GM23338 (cell line): ENCODE results near the gene CATSPERZ. TPM values are rescaled to one million over a fixed set of nuclear protein-coding genes. Genes with fewer than 3 reads are reported as not detected.

Experiments
- ATAC-seq: fragments of 200-7000 bp; cut with Tn5 transposase; 3 replicates; pipeline ENCODE4 v1.9.1; 2020
- DNase-seq: peaks from one replicate; pipeline ENCODE4 v3.0.0-alpha.2; 2015; ENCODE audit warnings: low spot score
- H2AFZ ChIP-seq: fragments of 200-600 bp; sonication (generic); 2 replicates; pipeline ENCODE4 v1.8.0; 2016; ENCODE audit warnings: antibody characterized with exemption, mild to moderate bottlenecking, moderate library complexity
- H3F3A ChIP-seq: fragments of 200-600 bp; sonication (generic); replicated peaks from 2 replicates; pipeline ENCODE4 v1.8.0; 2017; ENCODE audit warnings: antibody characterized with exemption, mixed run types, low read depth
- H3K27ac ChIP-seq: fragments of 200-600 bp; sonication (generic); 2 replicates; pipeline ENCODE4 v1.6.1; 2016; ENCODE audit warnings: low read depth
- H3K27me3 ChIP-seq: fragments of 200-600 bp; sonication (generic); 2 replicates; pipeline ENCODE4 v1.8.0; 2016; ENCODE audit warnings: mild to moderate bottlenecking, mixed run types, moderate library complexity; ENCODE audit not compliant: insufficient read depth
- H3K36me3 ChIP-seq: fragments of 200-600 bp; sonication (generic); 2 replicates; pipeline ENCODE4 v1.8.0; 2016; ENCODE audit warnings: mild to moderate bottlenecking; ENCODE audit not compliant: insufficient read depth
- H3K4me1 ChIP-seq: fragments of 200-600 bp; sonication (generic); 2 replicates; pipeline ENCODE4 v1.8.0; 2016; ENCODE audit warnings: mild to moderate bottlenecking, moderate library complexity; ENCODE audit not compliant: insufficient read depth
- H3K4me2 ChIP-seq: fragments of 200-600 bp; sonication (generic); 2 replicates; pipeline ENCODE4 v1.7.1; 2017; ENCODE audit warnings: mixed run types
- H3K4me3 ChIP-seq: fragments of 200-600 bp; sonication (generic); 2 replicates; pipeline ENCODE4 v1.6.1; 2016; ENCODE audit warnings: mixed run types
- H3K79me2 ChIP-seq: fragments of 200-600 bp; sonication (generic); replicated peaks from 2 replicates; pipeline ENCODE4 v1.8.0; 2017; ENCODE audit warnings: mild to moderate bottlenecking; ENCODE audit not compliant: insufficient read depth
- H3K9me2 ChIP-seq: fragments of 200-600 bp; sonication (generic); 2 replicates; pipeline ENCODE4 v1.8.0; 2017; ENCODE audit not compliant: insufficient read depth
- H4K20me1 ChIP-seq: fragments of 200-600 bp; sonication (generic); replicated peaks from 2 replicates; pipeline ENCODE4 v1.8.0; 2017; ENCODE audit warnings: mild to moderate bottlenecking; ENCODE audit not compliant: insufficient read depth
- H3K27ac Mint-ChIP-seq: 2 replicates; pipeline ENCODE4 v1.8.0; 2020; ENCODE audit warnings: inconsistent platforms, mild to moderate bottlenecking, moderate library complexity, mixed read lengths
- H3K27me3 Mint-ChIP-seq: 3 replicates; pipeline ENCODE4 v1.8.0; 2022; ENCODE audit warnings: low read depth, mild to moderate bottlenecking, moderate library complexity, mixed read lengths, inconsistent platforms; ENCODE audit not compliant: insufficient read depth, poor library complexity
- H3K36me3 Mint-ChIP-seq: 3 replicates; pipeline ENCODE4 v1.8.0; 2021; ENCODE audit warnings: low read depth, mild to moderate bottlenecking, inconsistent platforms, moderate library complexity, mixed read lengths
- H3K4me1 Mint-ChIP-seq: 3 replicates; pipeline ENCODE4 v1.8.0; 2020; ENCODE audit warnings: mild to moderate bottlenecking, inconsistent platforms, mixed read lengths
- H3K4me3 Mint-ChIP-seq: 3 replicates; pipeline ENCODE4 v1.8.0; 2021; ENCODE audit warnings: moderate library complexity, mild to moderate bottlenecking, inconsistent platforms, mixed read lengths
- H3K9me3 Mint-ChIP-seq: 3 replicates; pipeline ENCODE4 v1.8.0; 2020; ENCODE audit warnings: moderate library complexity, mild to moderate bottlenecking, inconsistent platforms, mixed read lengths
- CREB1 ChIP-seq: fragments of 250-450 bp; sonication (Bioruptor Pico); IDR thresholded peaks from 2 replicates; pipeline ENCODE4 v1.5.0; 2020; ENCODE audit warnings: low read depth, mild to moderate bottlenecking, moderate library complexity
- EZH2 ChIP-seq: fragments of 200-600 bp; sonication (generic); IDR thresholded peaks from one replicate; pipeline ENCODE4 v1.8.0; 2017; ENCODE audit warnings: antibody characterized with exemption, mild to moderate bottlenecking, low read depth; ENCODE audit not compliant: unreplicated experiment
- EZH2phosphoT487 ChIP-seq: fragments of 200-600 bp; sonication (generic); IDR thresholded peaks from one replicate; pipeline ENCODE4 v1.8.1; 2018; ENCODE audit warnings: antibody characterized with exemption; ENCODE audit not compliant: unreplicated experiment
- JUNB ChIP-seq: IDR thresholded peaks from one replicate; pipeline ENCODE4 v1.6.1; 2016; ENCODE audit warnings: antibody characterized with exemption; ENCODE audit not compliant: unreplicated experiment
- NANOG ChIP-seq: IDR thresholded peaks from 2 replicates; pipeline ENCODE4 v1.6.1; 2016; ENCODE audit warnings: antibody characterized with exemption, borderline replicate concordance
- POLR2AphosphoS5 ChIP-seq: IDR thresholded peaks from 2 replicates; pipeline ENCODE4 v1.6.1; 2016; ENCODE audit warnings: antibody characterized with exemption, low read depth
- STAT1 ChIP-seq: IDR thresholded peaks from one replicate; pipeline ENCODE4 v1.6.1; 2016; ENCODE audit warnings: antibody characterized with exemption; ENCODE audit not compliant: unreplicated experiment
- ZNF114 ChIP-seq: fragments of 250-450 bp; sonication (Bioruptor Pico); IDR thresholded peaks from 2 replicates; pipeline ENCODE4 v1.5.0; 2020; ENCODE audit warnings: mild to moderate bottlenecking, moderate library complexity
- ZNF331 ChIP-seq: fragments of 250-450 bp; sonication (Bioruptor Pico); IDR thresholded peaks from 2 replicates; pipeline ENCODE4 v1.5.0; 2020; ENCODE audit warnings: low read depth, mild to moderate bottlenecking, moderate library complexity
- polyA plus RNA-seq: library from polyadenylated mRNA; unstranded; fragments of >200 nt; fragmentation: Nextera tagmentation; extraction: Ambion mirVana; gene quantifications from 2 replicates; pipeline ENCODE4 v1.2.1, GENCODE V29; 2016
- total RNA-seq: library from RNA; depleted of rRNA; stranded (reverse); fragments of >200 nt; shearing (Covaris generic); gene quantifications from 2 replicates; pipeline ENCODE4 v1.2.3, GENCODE V29; 2014
- TF ChIP-seq, protein P1 (sequence below): IDR thresholded peaks from 2 replicates; pipeline ENCODE4 v1.6.1; 2016; ENCODE audit warnings: antibody characterized with exemption
- TF ChIP-seq, protein P2 (sequence below): fragments of 250-450 bp; sonication (Bioruptor Pico); IDR thresholded peaks from 2 replicates; pipeline ENCODE4 v1.5.0; 2020; ENCODE audit warnings: mild to moderate bottlenecking, moderate library complexity
- TF ChIP-seq, protein P3 (sequence below): IDR thresholded peaks from one replicate; pipeline ENCODE4 v1.6.1; 2018; ENCODE audit warnings: antibody characterized with exemption; ENCODE audit not compliant: unreplicated experiment
- TF ChIP-seq, protein P4 (sequence below), 2 experiments: fragments of 200-600 bp in 1 of 2; sonication (generic) in 1 of 2; conservative IDR thresholded peaks; 2 replicates each; pipeline versions ENCODE4 v1.5.1 to v1.6.1; 2016 to 2017; ENCODE audit warnings: antibody characterized with exemption in 2 of 2, low read depth in 2 of 2, mild to moderate bottlenecking in 2 of 2, moderate library complexity in 1 of 2

Gene CATSPERZ
- total and polyA plus RNA-seq, 2 experiments from 2014 or later, result 0.99 TPM; not detected in 1

DNA sequence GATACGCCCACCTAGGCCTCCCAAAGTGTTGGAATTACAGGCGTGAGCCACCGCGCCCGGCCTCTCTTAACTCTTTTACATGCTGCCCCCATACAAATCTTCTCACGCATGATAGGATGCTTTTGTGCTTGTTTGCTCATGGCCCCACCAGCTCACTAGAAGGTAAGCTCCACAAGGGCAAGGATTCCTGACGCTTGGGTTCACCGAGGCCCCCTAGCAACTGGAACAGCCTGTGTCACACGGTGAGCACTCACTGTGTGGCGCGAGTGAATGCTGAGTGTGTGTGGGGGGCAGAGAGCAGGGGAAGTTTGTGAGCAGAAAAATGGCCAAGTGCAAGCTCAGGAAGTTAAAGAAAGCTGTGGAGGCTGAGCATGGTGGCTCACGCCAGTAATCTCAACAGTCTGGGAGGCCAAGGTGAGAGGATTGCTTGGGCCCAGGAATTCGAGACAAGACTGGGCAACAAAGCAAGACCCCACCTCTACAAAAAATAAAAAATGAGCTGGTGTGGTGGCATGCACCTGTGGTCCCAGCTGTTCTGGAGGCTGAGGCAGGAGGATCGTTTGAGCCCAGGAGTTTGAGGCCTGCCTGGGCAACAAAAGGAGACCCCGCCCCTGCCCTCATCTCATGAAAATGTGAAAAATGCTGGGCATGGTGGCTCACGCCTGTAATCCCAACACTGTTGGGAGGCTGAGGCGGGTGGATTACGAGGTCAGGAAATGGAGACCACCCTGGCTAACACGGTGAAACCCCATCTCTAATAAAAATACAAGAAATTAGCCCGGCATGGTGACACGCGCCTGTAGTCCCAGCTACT lies 18.0 kb upstream of the CATSPERZ start:
- Histone ChIP-seq H3K4me2 (no peak overlapping the region), H3K4me3 (no peak overlapping the region), H2AFZ (no peak overlapping the region), H3K36me3 (no peaks in the 10 kb centered on the region), H3K79me2 (no peaks in the 10 kb centered on the region), H4K20me1 (no peaks in the 10 kb centered on the region; the same call in 1 of the 2 replicates), H3K27me3 (peaks cover 11% of the 10 kb centered on the region), H3K27ac (no peak overlapping the region), H3F3A (peaks cover 6% of the 10 kb centered on the region; the same call in 1 of the 2 replicates), H3K9me2 (no peaks in the 10 kb centered on the region), H3K4me1 (peaks cover 8% of the 10 kb centered on the region)
- H3K4me1 Mint-ChIP-seq, result peaks cover 8% of the 10 kb centered on the region
- TF ChIP-seq EZH2 (no peak), ZNF114 (CRISPR knock-in tag) (no peak), CREB1 (CRISPR knock-in tag) (no peak), NANOG (no peak), ZNF331 (CRISPR knock-in tag) (no peak), EZH2phosphoT487 (no peak), STAT1 (no peak), JUNB (no peak), POLR2AphosphoS5 (no peak)
- TF ChIP-seq, protein P1, sequence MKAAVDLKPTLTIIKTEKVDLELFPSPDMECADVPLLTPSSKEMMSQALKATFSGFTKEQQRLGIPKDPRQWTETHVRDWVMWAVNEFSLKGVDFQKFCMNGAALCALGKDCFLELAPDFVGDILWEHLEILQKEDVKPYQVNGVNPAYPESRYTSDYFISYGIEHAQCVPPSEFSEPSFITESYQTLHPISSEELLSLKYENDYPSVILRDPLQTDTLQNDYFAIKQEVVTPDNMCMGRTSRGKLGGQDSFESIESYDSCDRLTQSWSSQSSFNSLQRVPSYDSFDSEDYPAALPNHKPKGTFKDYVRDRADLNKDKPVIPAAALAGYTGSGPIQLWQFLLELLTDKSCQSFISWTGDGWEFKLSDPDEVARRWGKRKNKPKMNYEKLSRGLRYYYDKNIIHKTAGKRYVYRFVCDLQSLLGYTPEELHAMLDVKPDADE, result no peak
- TF ChIP-seq, protein P2, sequence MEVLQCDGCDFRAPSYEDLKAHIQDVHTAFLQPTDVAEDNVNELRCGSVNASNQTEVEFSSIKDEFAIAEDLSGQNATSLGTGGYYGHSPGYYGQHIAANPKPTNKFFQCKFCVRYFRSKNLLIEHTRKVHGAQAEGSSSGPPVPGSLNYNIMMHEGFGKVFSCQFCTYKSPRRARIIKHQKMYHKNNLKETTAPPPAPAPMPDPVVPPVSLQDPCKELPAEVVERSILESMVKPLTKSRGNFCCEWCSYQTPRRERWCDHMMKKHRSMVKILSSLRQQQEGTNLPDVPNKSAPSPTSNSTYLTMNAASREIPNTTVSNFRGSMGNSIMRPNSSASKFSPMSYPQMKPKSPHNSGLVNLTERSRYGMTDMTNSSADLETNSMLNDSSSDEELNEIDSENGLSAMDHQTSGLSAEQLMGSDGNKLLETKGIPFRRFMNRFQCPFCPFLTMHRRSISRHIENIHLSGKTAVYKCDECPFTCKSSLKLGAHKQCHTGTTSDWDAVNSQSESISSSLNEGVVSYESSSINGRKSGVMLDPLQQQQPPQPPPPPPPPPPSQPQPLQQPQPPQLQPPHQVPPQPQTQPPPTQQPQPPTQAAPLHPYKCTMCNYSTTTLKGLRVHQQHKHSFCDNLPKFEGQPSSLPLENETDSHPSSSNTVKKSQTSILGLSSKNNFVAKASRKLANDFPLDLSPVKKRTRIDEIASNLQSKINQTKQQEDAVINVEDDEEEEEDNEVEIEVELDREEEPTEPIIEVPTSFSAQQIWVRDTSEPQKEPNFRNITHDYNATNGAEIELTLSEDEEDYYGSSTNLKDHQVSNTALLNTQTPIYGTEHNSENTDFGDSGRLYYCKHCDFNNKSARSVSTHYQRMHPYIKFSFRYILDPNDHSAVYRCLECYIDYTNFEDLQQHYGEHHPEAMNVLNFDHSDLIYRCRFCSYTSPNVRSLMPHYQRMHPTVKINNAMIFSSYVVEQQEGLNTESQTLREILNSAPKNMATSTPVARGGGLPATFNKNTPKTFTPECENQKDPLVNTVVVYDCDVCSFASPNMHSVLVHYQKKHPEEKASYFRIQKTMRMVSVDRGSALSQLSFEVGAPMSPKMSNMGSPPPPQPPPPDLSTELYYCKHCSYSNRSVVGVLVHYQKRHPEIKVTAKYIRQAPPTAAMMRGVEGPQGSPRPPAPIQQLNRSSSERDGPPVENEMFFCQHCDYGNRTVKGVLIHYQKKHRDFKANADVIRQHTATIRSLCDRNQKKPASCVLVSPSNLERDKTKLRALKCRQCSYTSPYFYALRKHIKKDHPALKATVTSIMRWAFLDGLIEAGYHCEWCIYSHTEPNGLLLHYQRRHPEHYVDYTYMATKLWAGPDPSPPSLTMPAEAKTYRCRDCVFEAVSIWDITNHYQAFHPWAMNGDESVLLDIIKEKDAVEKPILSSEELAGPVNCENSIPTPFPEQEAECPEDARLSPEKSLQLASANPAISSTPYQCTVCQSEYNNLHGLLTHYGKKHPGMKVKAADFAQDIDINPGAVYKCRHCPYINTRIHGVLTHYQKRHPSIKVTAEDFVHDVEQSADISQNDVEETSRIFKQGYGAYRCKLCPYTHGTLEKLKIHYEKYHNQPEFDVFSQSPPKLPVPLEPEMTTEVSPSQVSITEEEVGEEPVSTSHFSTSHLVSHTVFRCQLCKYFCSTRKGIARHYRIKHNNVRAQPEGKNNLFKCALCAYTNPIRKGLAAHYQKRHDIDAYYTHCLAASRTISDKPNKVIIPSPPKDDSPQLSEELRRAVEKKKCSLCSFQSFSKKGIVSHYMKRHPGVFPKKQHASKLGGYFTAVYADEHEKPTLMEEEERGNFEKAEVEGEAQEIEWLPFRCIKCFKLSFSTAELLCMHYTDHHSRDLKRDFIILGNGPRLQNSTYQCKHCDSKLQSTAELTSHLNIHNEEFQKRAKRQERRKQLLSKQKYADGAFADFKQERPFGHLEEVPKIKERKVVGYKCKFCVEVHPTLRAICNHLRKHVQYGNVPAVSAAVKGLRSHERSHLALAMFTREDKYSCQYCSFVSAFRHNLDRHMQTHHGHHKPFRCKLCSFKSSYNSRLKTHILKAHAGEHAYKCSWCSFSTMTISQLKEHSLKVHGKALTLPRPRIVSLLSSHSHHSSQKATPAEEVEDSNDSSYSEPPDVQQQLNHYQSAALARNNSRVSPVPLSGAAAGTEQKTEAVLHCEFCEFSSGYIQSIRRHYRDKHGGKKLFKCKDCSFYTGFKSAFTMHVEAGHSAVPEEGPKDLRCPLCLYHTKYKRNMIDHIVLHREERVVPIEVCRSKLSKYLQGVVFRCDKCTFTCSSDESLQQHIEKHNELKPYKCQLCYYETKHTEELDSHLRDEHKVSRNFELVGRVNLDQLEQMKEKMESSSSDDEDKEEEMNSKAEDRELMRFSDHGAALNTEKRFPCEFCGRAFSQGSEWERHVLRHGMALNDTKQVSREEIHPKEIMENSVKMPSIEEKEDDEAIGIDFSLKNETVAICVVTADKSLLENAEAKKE, result no peak
- TF ChIP-seq, protein P3, sequence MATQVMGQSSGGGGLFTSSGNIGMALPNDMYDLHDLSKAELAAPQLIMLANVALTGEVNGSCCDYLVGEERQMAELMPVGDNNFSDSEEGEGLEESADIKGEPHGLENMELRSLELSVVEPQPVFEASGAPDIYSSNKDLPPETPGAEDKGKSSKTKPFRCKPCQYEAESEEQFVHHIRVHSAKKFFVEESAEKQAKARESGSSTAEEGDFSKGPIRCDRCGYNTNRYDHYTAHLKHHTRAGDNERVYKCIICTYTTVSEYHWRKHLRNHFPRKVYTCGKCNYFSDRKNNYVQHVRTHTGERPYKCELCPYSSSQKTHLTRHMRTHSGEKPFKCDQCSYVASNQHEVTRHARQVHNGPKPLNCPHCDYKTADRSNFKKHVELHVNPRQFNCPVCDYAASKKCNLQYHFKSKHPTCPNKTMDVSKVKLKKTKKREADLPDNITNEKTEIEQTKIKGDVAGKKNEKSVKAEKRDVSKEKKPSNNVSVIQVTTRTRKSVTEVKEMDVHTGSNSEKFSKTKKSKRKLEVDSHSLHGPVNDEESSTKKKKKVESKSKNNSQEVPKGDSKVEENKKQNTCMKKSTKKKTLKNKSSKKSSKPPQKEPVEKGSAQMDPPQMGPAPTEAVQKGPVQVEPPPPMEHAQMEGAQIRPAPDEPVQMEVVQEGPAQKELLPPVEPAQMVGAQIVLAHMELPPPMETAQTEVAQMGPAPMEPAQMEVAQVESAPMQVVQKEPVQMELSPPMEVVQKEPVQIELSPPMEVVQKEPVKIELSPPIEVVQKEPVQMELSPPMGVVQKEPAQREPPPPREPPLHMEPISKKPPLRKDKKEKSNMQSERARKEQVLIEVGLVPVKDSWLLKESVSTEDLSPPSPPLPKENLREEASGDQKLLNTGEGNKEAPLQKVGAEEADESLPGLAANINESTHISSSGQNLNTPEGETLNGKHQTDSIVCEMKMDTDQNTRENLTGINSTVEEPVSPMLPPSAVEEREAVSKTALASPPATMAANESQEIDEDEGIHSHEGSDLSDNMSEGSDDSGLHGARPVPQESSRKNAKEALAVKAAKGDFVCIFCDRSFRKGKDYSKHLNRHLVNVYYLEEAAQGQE, result no peak
- TF ChIP-seq, protein P4, sequence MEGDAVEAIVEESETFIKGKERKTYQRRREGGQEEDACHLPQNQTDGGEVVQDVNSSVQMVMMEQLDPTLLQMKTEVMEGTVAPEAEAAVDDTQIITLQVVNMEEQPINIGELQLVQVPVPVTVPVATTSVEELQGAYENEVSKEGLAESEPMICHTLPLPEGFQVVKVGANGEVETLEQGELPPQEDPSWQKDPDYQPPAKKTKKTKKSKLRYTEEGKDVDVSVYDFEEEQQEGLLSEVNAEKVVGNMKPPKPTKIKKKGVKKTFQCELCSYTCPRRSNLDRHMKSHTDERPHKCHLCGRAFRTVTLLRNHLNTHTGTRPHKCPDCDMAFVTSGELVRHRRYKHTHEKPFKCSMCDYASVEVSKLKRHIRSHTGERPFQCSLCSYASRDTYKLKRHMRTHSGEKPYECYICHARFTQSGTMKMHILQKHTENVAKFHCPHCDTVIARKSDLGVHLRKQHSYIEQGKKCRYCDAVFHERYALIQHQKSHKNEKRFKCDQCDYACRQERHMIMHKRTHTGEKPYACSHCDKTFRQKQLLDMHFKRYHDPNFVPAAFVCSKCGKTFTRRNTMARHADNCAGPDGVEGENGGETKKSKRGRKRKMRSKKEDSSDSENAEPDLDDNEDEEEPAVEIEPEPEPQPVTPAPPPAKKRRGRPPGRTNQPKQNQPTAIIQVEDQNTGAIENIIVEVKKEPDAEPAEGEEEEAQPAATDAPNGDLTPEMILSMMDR (conservative IDR thresholded peaks at IDR 0.05; ENCODE audit: low read depth in 2 of 2), result no peak
- ATAC-seq (no peak), DNase-seq (no peak)
- H3K27ac Mint-ChIP-seq, result no peak overlapping the region
- no peak overlapping the region for H3K4me3 Mint-ChIP-seq
- no peaks in the 10 kb centered on the region for H3K9me3 Mint-ChIP-seq
- peaks cover 10% of the 10 kb centered on the region; the same call in 2 of the 3 replicates for H3K36me3 Mint-ChIP-seq
- H3K27me3 Mint-ChIP-seq, result peaks cover 18% of the 10 kb centered on the region
